Type B pancreatic cell (in vitro differentiated cells): Measurements from ENCODE around the gene THAP4. TPM values are rescaled to one million over a fixed set of nuclear protein-coding genes. Genes with fewer than 3 reads are reported as not detected.
"Not testable (repeated sequence)": the region's sequence is repeated elsewhere in the genome, so short reads cannot be mapped to it uniquely, and the experiment has no call there.

ENCODE experiments used
- DNase-seq: peaks from one replicate; pipeline ENCODE4 v3.0.0; 2021; ENCODE audit warnings: mixed read lengths; ENCODE audit not compliant: unreplicated experiment; ENCODE audit errors: extremely low spot score
- H3K27ac Mint-ChIP-seq: 2 replicates; pipeline ENCODE4 v1.8.0; 2021; ENCODE audit warnings: mild to moderate bottlenecking, mixed read lengths
- H3K27me3 Mint-ChIP-seq: 2 replicates; pipeline ENCODE4 v1.8.0; 2021; ENCODE audit warnings: mixed read lengths
- H3K36me3 Mint-ChIP-seq: 2 replicates; pipeline ENCODE4 v1.8.0; 2021; ENCODE audit warnings: mixed read lengths
- H3K4me1 Mint-ChIP-seq: one replicate; pipeline ENCODE4 v1.8.0; 2021; ENCODE audit warnings: mixed read lengths; ENCODE audit not compliant: unreplicated experiment
- H3K4me3 Mint-ChIP-seq: 2 replicates; pipeline ENCODE4 v1.8.0; 2021; ENCODE audit warnings: mild to moderate bottlenecking, mixed read lengths
- H3K9me3 Mint-ChIP-seq: 2 replicates; pipeline ENCODE4 v1.8.0; 2021; ENCODE audit warnings: mixed read lengths
- total RNA-seq: library from RNA; stranded (reverse); gene quantifications from 2 replicates; pipeline ENCODE4 v1.2.1, GENCODE V29; 2021; ENCODE audit warnings: low replicate concordance
- TF ChIP-seq, protein P1 (sequence below): fragments of 200-600 bp; sonication (generic); conservative IDR thresholded peaks from 2 replicates; pipeline ENCODE4 v1.5.0; 2021; ENCODE audit warnings: antibody characterized with exemption, mild to moderate bottlenecking

THAP4 gene
- total RNA-seq, 1 donor from 2014 or later, result 51.3 TPM

DNA sequence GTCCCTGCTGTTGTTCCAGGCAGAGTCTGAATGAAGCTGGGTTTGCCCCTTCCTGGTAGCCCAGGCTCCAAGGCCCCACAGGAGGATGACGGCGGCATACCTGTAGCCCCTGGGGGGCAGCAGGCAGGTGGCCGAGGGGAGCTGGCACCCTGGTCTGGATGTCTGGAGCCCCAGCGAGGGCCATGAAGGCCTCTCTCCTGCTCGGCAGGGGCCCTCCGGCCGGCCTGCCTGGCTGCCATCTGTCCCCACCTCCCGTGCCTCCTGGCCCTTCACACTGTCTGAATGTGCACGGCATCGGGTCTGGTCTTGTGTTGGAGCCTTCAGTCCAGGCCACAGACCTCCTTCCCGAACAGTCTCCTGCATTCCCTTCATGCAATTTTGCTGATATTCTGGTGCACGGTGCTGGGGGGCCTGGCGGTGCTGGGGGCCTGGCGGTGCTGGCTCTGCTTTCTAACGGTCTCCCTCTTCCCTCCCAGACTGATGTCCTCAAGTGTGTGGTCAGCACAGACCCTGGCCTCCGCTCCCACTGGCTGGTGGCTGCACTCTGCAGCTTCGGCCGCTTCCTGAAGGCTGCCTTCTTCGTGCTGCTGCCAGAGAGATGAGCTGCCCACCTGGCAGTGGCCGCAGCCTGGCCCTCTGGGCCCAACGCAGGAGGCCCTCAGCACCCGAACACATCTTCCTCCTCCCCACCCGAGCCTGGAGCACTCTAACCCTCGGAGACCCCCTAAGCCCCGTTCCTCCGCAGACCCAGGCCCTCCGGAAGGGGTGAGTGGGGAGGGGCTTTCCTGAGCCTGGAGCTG is 64.9 kb downstream of the THAP4 start:
- H3K36me3 Mint-ChIP-seq, result peaks cover 11% of the 10 kb centered on the region
- peaks cover 6% of the 10 kb centered on the region for H3K27me3 Mint-ChIP-seq
- no peaks in the 10 kb centered on the region for H3K9me3 Mint-ChIP-seq
- peaks cover 9% of the 10 kb centered on the region for H3K4me1 Mint-ChIP-seq
- DNase-seq, result no peak
- no peak overlapping the region for H3K27ac Mint-ChIP-seq
- TF ChIP-seq, protein P1, sequence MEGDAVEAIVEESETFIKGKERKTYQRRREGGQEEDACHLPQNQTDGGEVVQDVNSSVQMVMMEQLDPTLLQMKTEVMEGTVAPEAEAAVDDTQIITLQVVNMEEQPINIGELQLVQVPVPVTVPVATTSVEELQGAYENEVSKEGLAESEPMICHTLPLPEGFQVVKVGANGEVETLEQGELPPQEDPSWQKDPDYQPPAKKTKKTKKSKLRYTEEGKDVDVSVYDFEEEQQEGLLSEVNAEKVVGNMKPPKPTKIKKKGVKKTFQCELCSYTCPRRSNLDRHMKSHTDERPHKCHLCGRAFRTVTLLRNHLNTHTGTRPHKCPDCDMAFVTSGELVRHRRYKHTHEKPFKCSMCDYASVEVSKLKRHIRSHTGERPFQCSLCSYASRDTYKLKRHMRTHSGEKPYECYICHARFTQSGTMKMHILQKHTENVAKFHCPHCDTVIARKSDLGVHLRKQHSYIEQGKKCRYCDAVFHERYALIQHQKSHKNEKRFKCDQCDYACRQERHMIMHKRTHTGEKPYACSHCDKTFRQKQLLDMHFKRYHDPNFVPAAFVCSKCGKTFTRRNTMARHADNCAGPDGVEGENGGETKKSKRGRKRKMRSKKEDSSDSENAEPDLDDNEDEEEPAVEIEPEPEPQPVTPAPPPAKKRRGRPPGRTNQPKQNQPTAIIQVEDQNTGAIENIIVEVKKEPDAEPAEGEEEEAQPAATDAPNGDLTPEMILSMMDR, result no peak
- H3K4me3 Mint-ChIP-seq, result no peak overlapping the region

DNA sequence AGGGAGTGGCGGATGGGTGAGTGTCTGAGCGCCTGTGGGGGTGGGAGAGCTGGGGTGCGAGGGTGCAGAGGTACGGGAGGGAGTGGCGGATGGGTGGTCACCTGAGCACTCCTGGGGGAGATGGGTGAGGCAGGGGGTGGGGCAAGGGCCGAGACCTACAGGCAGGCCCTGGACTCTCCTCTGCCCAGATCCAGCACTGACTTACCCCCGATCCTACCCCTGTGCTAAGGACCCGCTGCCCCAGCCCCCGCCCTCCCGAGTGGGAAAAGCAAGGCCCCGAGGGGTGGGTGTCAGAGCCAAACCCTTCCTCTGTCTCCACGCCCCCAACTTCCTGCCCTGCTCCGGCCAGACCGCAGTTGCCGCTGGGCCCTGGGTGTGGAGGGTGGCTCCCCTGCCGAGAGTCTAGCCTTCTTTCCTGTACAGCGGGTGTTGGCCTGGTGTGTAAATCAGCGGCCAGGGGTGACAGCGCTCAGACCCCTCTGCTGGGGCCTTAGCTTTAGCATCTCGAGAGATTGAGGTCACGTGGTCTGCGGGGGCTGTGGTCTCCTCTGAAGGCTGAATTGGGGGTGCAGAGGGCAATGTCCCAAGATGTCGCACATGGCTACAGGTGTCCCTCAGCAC is 65.9 kb downstream of the THAP4 start:
- no peak for DNase-seq
- Mint-ChIP-seq H3K36me3 (peaks cover 11% of the 10 kb centered on the region), H3K27ac (no peak overlapping the region), H3K4me3 (no peak overlapping the region), H3K9me3 (no peaks in the 10 kb centered on the region), H3K27me3 (peaks cover 6% of the 10 kb centered on the region), H3K4me1 (peaks cover 9% of the 10 kb centered on the region)
- TF ChIP-seq, protein P1, result no peak

DNA sequence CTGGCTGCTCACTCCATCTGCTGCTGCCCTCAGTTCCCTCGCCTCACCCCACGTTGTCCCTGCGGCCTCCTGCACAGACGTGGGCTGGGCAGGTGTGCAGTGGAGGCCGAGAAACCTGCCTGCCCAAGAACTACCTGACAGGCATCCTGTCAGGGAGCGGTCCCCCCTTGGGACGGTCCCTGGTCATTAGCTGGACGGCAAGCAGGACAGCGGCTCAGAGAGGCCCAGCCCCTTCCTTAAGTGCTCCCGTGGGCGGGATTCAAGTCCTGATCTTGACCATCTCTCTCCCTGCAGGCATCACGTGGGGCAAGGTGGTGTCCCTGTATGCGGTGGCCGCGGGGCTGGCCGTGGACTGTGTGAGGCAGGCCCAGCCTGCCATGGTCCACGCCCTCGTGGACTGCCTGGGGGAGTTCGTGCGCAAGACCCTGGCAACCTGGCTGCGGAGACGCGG is 67.1 kb downstream of the THAP4 start:
- H3K4me3 Mint-ChIP-seq, result no peak overlapping the region
- TF ChIP-seq, protein P1, result no peak
- H3K9me3 Mint-ChIP-seq, result no peaks in the 10 kb centered on the region
- H3K27ac Mint-ChIP-seq, result peak overlapping the region; percentile 61
- DNase-seq, result no peak
- H3K27me3 Mint-ChIP-seq, result peaks cover 6% of the 10 kb centered on the region
- peaks cover 4% of the 10 kb centered on the region for H3K36me3 Mint-ChIP-seq
- H3K4me1 Mint-ChIP-seq, result peaks cover 4% of the 10 kb centered on the region

DNA sequence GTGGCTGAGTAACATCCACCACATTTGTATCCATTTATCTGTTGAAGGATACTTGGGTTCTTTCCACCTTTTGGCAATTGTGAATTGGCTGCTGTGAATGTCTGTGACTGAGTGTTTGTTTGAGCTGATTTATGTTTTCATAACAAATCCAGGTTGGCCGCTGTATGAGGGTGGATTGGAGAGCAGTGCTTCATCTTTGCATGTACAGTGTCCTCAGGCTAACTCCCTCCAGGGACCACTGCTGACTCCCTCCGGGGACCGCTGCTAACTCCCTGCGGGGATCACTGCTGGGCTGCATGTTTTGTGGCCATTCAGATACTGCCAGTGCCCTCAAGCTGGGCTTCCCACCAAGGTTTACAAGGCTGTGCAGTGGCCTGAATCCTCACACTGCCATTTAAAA is 68.2 kb downstream of the THAP4 start:
- DNase-seq, result no peak
- Mint-ChIP-seq H3K4me1 (peaks cover 4% of the 10 kb centered on the region), H3K27ac (peak overlapping the region; percentile 18), H3K9me3 (no peaks in the 10 kb centered on the region), H3K27me3 (peaks cover 6% of the 10 kb centered on the region), H3K4me3 (peak overlapping the region; percentile 36), H3K36me3 (peaks cover 4% of the 10 kb centered on the region)
- TF ChIP-seq, protein P1, result no peak

DNA sequence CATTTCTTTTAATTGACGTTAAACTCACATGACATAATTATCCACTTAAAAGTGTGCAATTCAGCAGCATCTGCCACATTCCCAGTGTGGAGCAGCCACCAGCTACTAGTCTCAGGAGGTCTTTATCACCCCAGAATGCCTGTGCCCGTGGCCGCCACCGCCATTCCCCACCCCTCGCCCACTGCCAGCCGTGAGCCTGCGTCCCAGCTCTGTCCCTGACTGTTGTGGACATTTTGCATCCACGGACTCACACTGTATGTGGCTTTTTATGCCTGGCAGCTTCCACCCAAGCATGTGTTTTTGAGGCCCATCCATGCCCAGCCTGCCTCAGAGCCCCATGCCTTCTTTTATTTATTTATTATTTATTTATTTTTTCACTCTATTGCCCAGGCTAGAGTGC is 69.2 kb downstream of the THAP4 start:
- Mint-ChIP-seq H3K4me3 (no peak overlapping the region), H3K27ac (no peak overlapping the region), H3K4me1 (peaks cover 4% of the 10 kb centered on the region), H3K27me3 (peaks cover 6% of the 10 kb centered on the region), H3K36me3 (peaks cover 4% of the 10 kb centered on the region), H3K9me3 (no peaks in the 10 kb centered on the region)
- DNase-seq, result no peak
- TF ChIP-seq, protein P1, result no peak

DNA sequence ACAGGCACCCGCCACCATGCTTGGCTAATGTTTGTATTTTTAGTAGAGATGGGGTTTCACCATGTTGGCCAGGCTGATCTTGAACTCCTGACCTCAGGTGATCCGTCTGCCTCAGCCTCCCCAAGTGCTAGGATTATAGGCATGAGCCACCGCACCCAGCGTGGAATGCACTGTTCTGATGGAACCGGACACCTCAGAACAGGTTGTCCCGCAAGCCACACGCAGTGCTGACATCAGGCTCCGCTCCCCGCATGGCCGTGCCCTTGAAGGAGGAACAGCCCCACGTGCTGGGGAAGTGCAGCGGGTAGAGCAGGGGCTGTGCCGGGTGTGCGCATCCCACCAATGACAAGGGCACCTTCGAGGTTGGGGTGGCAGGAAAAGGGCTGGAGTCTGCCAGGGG is 69.7 kb downstream of the THAP4 start:
- DNase-seq, H3K9me3 Mint-ChIP-seq, H3K27ac Mint-ChIP-seq, H3K36me3 Mint-ChIP-seq, H3K4me3 Mint-ChIP-seq, H3K4me1 Mint-ChIP-seq, H3K27me3 Mint-ChIP-seq: not testable (repeated sequence)
